TTC549 (cell line): ENCODE measurements around the gene MEF2D.
A peak's percentile ranks its signal among the peaks of the same experiment; 100 is the strongest.

Experiments used
- FAIRE-seq: peaks from 2 replicates; lab custom pipeline; 2012; peaks lifted over from hg19 to GRCh38; lab: Jason Lieb, UNC

MEF2D gene

GRCh38 chr1:156440654-156441437, 59.7 kb downstream of the MEF2D start:
- no peak for FAIRE-seq

GRCh38 chr1:156439777-156440183, 60.8 kb downstream of the MEF2D start:
- FAIRE-seq = no peak

- no peak for FAIRE-seq
These were observed 61.4 kb downstream of the MEF2D start for GRCh38 chr1:156439036-156439776.

GRCh38 chr1:156438278-156438987, 62.1 kb downstream of the MEF2D start:
- FAIRE-seq = peak; percentile 63

GRCh38 chr1:156437037-156437867, 63.3 kb downstream of the MEF2D start:
- FAIRE-seq = no peak

- no peak for FAIRE-seq
These were observed 64.2 kb downstream of the MEF2D start for GRCh38 chr1:156436141-156437036.

GRCh38 chr1:156435545-156436140, 64.9 kb downstream of the MEF2D start:
- FAIRE-seq = no peak

GRCh38 chr1:156434989-156435544, 65.5 kb downstream of the MEF2D start:
- FAIRE-seq = no peak

GRCh38 chr1:156433602-156434001, 67.0 kb downstream of the MEF2D start:
- FAIRE-seq = no peak

GRCh38 chr1:156433032-156433431, 67.5 kb downstream of the MEF2D start:
- no peak for FAIRE-seq

GRCh38 chr1:156432669-156433018, 67.9 kb downstream of the MEF2D start:
- no peak for FAIRE-seq

GRCh38 chr1:156431769-156432668, 68.6 kb downstream of the MEF2D start:
- no peak for FAIRE-seq

- no peak for FAIRE-seq
These were observed 69.2 kb downstream of the MEF2D start for GRCh38 chr1:156431366-156431765.

GRCh38 chr1:156430866-156431265, 69.7 kb downstream of the MEF2D start:
- no peak for FAIRE-seq

GRCh38 chr1:156430303-156430702, 70.3 kb downstream of the MEF2D start:
- FAIRE-seq = no peak

- FAIRE-seq = no peak
These were observed 71.1 kb downstream of the MEF2D start for GRCh38 chr1:156429313-156430060.

GRCh38 chr1:156428746-156429288, 71.8 kb downstream of the MEF2D start:
- no peak for FAIRE-seq

- FAIRE-seq = no peak
These were observed 72.6 kb downstream of the MEF2D start for GRCh38 chr1:156427957-156428356.
